ENCODE measurements around the gene VWDE.
"Not testable (repeated sequence)": the region's sequence is repeated elsewhere in the genome, so short reads cannot be mapped to it uniquely, and the experiment has no call there.

DNA sequence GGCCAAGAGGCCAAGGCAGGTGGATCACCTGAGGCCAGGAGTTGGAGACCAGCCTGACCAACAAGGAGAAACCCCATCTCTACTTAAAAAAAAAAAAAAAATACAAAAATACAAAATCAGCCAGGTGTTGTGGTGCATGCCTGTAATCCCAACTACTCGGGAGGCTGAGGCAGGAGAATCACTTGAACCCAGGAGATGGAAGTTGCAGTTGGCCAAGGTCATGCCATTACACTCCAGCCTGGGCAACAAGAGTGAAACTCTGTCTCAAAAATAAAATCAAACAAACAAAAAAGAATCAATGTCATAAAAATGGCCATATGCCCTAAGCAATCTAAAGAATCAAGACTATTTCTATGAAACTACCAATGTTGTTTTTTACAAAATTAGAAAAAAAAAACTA is 7.0 kb downstream of the VWDE start:
- TF ChIP-seq, protein P1, sequence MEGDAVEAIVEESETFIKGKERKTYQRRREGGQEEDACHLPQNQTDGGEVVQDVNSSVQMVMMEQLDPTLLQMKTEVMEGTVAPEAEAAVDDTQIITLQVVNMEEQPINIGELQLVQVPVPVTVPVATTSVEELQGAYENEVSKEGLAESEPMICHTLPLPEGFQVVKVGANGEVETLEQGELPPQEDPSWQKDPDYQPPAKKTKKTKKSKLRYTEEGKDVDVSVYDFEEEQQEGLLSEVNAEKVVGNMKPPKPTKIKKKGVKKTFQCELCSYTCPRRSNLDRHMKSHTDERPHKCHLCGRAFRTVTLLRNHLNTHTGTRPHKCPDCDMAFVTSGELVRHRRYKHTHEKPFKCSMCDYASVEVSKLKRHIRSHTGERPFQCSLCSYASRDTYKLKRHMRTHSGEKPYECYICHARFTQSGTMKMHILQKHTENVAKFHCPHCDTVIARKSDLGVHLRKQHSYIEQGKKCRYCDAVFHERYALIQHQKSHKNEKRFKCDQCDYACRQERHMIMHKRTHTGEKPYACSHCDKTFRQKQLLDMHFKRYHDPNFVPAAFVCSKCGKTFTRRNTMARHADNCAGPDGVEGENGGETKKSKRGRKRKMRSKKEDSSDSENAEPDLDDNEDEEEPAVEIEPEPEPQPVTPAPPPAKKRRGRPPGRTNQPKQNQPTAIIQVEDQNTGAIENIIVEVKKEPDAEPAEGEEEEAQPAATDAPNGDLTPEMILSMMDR (IDR thresholded peaks at IDR 0.05) = not testable (repeated sequence)
- TF ChIP-seq EZH2 (IDR thresholded peaks at IDR 0.05) = not testable (repeated sequence)

All from neural progenitor cell (in vitro differentiated cells).